OCI-M1 (cell line): ENCODE data around the gene RNF115.
A peak's percentile ranks its signal among the peaks of the same experiment; 100 is the strongest.
"Not testable (repeated sequence)": the region's sequence is repeated elsewhere in the genome, so short reads cannot be mapped to it uniquely, and the experiment has no call there.

Experiments
- DNase-seq: peaks from one replicate; lab custom pipeline; 2025; lab: John Stamatoyannopoulos, UW

Gene RNF115

GRCh38 chr1:145777357-145778145, 46.3 kb downstream of the RNF115 start:
- DNase-seq = no peak

- DNase-seq = no peak
These were observed 50.5 kb downstream of the RNF115 start for GRCh38 chr1:145773423-145773822.

- no peak for DNase-seq
These were observed 52.8 kb downstream of the RNF115 start for GRCh38 chr1:145771056-145771455.

GRCh38 chr1:145768004-145768403, 55.9 kb downstream of the RNF115 start:
- not testable (repeated sequence) for DNase-seq

- not testable (repeated sequence) for DNase-seq
These were observed 57.0 kb downstream of the RNF115 start for GRCh38 chr1:145766926-145767325.

GRCh38 chr1:145765585-145766360, 58.1 kb downstream of the RNF115 start:
- not testable (repeated sequence) for DNase-seq

GRCh38 chr1:145765127-145765526, 58.8 kb downstream of the RNF115 start:
- DNase-seq = not testable (repeated sequence)

- not testable (repeated sequence) for DNase-seq
These were observed 59.5 kb downstream of the RNF115 start for GRCh38 chr1:145764231-145764940.

- DNase-seq = not testable (repeated sequence)
These were observed 61.9 kb downstream of the RNF115 start for GRCh38 chr1:145762001-145762400.

GRCh38 chr1:145761498-145761897, 62.4 kb downstream of the RNF115 start:
- DNase-seq = not testable (repeated sequence)

GRCh38 chr1:145760395-145760949, 63.4 kb downstream of the RNF115 start:
- DNase-seq = not testable (repeated sequence)

GRCh38 chr1:145759721-145760120, 64.2 kb downstream of the RNF115 start:
- no peak for DNase-seq

- no peak for DNase-seq
These were observed 65.3 kb downstream of the RNF115 start for GRCh38 chr1:145758575-145758974.

GRCh38 chr1:145758116-145758515, 65.8 kb downstream of the RNF115 start:
- DNase-seq = no peak

GRCh38 chr1:145757420-145757819, 66.5 kb downstream of the RNF115 start:
- no peak for DNase-seq

GRCh38 chr1:145751491-145752037, 72.3 kb downstream of the RNF115 start:
- no peak for DNase-seq

GRCh38 chr1:145750426-145750825, 73.5 kb downstream of the RNF115 start:
- DNase-seq = no peak

- peak; percentile 21 for DNase-seq
These were observed 76.3 kb downstream of the RNF115 start for GRCh38 chr1:145747398-145748247.

GRCh38 chr1:145740269-145740668, 83.6 kb downstream of the RNF115 start:
- no peak for DNase-seq

- no peak for DNase-seq
These were observed 87.7 kb downstream of the RNF115 start for GRCh38 chr1:145736191-145736590.

- DNase-seq = no peak
These were observed 93.0 kb downstream of the RNF115 start for GRCh38 chr1:145730900-145731299.
